Breast epithelium (tissue), 4 donors: Measurements from ENCODE around the gene SHISA6. TPM values are rescaled to one million over a fixed set of nuclear protein-coding genes. Genes with fewer than 3 reads are reported as not detected.
A peak's percentile ranks its signal among the peaks of the same experiment; 100 is the strongest.

Experiments
- DNase-seq, 2 donors: peaks; one replicate each; pipeline ENCODE4 v3.0.0-alpha.2; 2019; ENCODE audit warnings: low spot score in 2 of 2
- H3K27ac ChIP-seq, 2 donors: fragments of 200-600 bp; sonication (generic) in 1 of 2; one replicate each; pipeline ENCODE4 v1.5.1; 2016 to 2019; ENCODE audit warnings: mild to moderate bottlenecking in 1 of 2
- H3K27me3 ChIP-seq, 2 donors: fragments of 200-600 bp; sonication (generic) in 1 of 2; one replicate each; pipeline versions ENCODE4 v1.5.1 to v1.6.0; 2017 to 2019; ENCODE audit warnings: control low read depth in 1 of 2, mild to moderate bottlenecking in 1 of 2
- H3K36me3 ChIP-seq: fragments of 200-600 bp; one replicate; pipeline ENCODE4 v1.5.1; 2019
- H3K4me1 ChIP-seq, 2 donors: fragments of 200-600 bp; sonication (generic); one replicate each; pipeline ENCODE4 v1.5.1; 2016 to 2019; ENCODE audit warnings: control low read depth in 1 of 2
- H3K4me3 ChIP-seq, 3 donors: fragments of 200-600 bp; sonication (generic); 1 replicate in 2 of 3; 2 replicates in 1 of 3; pipeline ENCODE4 v1.5.1; 2016 to 2019; ENCODE audit warnings: mild to moderate bottlenecking in 3 of 3, moderate library complexity in 2 of 3
- H3K9me3 ChIP-seq, 2 donors: fragments of 200-600 bp; sonication (generic) in 1 of 2; one replicate each; pipeline ENCODE4 v1.5.1; 2016 to 2019; ENCODE audit warnings: control low read depth in 1 of 2
- POLR2A ChIP-seq: fragments of 450-650 bp; IDR thresholded peaks from one replicate; pipeline ENCODE4 v1.6.1; 2016; ENCODE audit warnings: antibody characterized with exemption, mild to moderate bottlenecking, moderate library complexity
- POLR2AphosphoS5 ChIP-seq, 3 donors: sonication (generic); formaldehyde crosslinking; IDR thresholded peaks; one replicate each; pipeline ENCODE4 v1.6.1; 2017; ENCODE audit warnings: antibody characterized with exemption in 3 of 3
- intact Hi-C: fragments of 100-400 bp; cut with DNase I; formaldehyde crosslinking; loops from one replicate; pipeline ENCODE4 v1.15.1; 2023; ENCODE audit warnings: low total_unique reads
- total RNA-seq, 3 donors: library from RNA; depleted of rRNA; stranded (reverse); fragments of >200 nt; gene quantifications; one replicate each; pipeline ENCODE4 v1.1.0, GENCODE V29; 2016
- TF ChIP-seq, protein P1 (sequence below), 3 donors: fragments of 450-650 bp; IDR thresholded peaks; one replicate each; pipeline ENCODE4 v1.5.1; 2016 to 2017; ENCODE audit warnings: antibody characterized with exemption in 3 of 3, mild to moderate bottlenecking in 3 of 3, moderate library complexity in 3 of 3

Gene SHISA6
- total RNA-seq, 3 donors from 2014 or later: 0.44 to 5.3 (median 3.3) TPM

DNA sequence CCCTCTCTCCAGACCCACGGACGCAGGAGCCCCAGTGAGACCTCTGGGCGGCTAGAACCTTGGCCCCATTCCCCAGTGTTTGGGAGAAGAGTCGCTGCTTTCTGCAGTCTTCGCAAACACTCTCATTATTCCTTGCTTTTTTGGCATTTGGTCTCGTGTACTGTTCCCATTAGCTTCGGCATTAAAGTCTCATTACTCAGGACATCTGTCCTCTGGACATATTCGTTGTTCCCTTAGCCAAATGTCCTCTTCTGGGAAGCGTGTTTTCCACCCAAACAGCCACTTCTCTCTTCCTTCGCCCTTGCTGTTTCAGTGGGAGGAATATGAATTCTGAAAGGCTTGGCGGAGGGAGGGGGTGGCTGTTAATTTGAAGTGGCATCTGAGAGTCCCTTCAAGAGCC, 11.1 kb downstream of the SHISA6 start:
- H3K4me3 ChIP-seq: no peak overlapping the region
- no peaks in the 10 kb centered on the region for H3K4me1 ChIP-seq
- no peak overlapping the region for H3K27ac ChIP-seq
- no peaks in the 10 kb centered on the region for H3K9me3 ChIP-seq
- H3K27me3 ChIP-seq: peaks cover 0 to 4% of the 10 kb centered on the region in 2 donors
- no peak for DNase-seq
- intact Hi-C loops: no loop called here
- TF ChIP-seq POLR2AphosphoS5 (IDR thresholded peaks at IDR 0.05) (no peak), POLR2A (no peak)
- no peaks in the 10 kb centered on the region for H3K36me3 ChIP-seq

DNA sequence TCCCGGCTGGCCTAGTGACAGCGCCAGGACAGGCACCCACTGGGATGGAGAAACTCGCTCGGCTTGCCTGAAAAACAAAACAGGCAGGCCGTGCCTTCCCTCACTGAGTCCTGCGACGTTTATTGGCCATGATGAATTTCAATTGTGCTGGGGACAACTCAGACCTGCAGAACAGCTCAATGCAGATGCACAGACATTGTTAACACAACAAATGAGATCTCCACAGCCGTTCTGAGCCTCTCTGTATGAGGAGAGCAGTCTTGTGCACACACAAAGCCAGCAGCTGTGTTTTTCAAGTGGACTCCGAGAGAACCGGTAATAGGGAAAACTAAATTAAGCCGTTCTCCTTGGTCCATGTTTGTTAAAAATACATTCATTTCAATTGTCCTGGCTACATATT, 15.9 kb downstream of the SHISA6 start:
- no peaks in the 10 kb centered on the region for H3K27me3 ChIP-seq
- H3K4me1 ChIP-seq: no peaks in the 10 kb centered on the region
- intact Hi-C loops: no loop called here
- peaks cover 0 to 6% of the 10 kb centered on the region in 2 donors for H3K9me3 ChIP-seq
- DNase-seq: no peak
- no peak overlapping the region for H3K4me3 ChIP-seq
- H3K36me3 ChIP-seq: no peaks in the 10 kb centered on the region
- TF ChIP-seq, protein P1, sequence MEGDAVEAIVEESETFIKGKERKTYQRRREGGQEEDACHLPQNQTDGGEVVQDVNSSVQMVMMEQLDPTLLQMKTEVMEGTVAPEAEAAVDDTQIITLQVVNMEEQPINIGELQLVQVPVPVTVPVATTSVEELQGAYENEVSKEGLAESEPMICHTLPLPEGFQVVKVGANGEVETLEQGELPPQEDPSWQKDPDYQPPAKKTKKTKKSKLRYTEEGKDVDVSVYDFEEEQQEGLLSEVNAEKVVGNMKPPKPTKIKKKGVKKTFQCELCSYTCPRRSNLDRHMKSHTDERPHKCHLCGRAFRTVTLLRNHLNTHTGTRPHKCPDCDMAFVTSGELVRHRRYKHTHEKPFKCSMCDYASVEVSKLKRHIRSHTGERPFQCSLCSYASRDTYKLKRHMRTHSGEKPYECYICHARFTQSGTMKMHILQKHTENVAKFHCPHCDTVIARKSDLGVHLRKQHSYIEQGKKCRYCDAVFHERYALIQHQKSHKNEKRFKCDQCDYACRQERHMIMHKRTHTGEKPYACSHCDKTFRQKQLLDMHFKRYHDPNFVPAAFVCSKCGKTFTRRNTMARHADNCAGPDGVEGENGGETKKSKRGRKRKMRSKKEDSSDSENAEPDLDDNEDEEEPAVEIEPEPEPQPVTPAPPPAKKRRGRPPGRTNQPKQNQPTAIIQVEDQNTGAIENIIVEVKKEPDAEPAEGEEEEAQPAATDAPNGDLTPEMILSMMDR (IDR thresholded peaks at IDR 0.05): no peak
- TF ChIP-seq POLR2A: no peak
- no peak for TF ChIP-seq POLR2AphosphoS5 (IDR thresholded peaks at IDR 0.05)
- no peak overlapping the region for H3K27ac ChIP-seq

DNA sequence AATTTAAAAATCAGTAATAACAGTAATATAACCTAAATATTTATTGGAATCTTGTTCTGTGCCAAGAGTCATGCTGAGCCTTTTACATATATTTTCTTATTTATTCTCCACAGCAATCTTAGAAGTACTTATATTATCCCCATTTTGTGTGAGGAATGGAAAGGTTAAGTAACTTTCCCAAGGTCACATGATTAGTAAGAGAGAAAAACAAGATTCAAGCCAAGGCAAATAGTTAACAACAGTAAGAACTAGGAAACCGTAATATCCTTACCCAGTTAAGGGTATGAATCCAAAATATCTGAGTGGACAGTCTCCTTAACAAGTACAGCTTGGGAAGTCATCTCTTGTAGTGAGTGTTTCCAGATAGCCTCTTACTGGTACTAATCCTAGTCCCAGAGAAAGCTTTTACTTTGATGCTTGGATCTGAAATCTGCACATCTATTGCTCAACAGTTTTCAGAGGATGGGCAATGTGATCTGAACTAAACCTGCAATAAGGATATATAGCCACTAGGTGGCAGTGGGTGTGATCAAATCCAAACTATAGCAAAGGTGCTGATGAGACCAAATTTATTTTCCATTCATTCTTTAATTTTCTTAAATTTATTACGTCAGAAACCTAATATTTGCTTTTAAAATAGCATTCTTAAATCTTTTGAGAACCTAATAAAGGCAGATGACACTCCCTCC, 23.3 kb downstream of the SHISA6 start:
- no peak for DNase-seq
- H3K36me3 ChIP-seq: no peaks in the 10 kb centered on the region
- H3K4me3 ChIP-seq: no peak overlapping the region
- intact Hi-C loops: no loop called here
- TF ChIP-seq POLR2AphosphoS5 (IDR thresholded peaks at IDR 0.05): no peak
- no peak for TF ChIP-seq POLR2A
- TF ChIP-seq, protein P1 (IDR thresholded peaks at IDR 0.05): peak in 1 of 3 donors; percentile 14
- H3K4me1 ChIP-seq: no peaks in the 10 kb centered on the region
- no peaks in the 10 kb centered on the region for H3K27me3 ChIP-seq
- peaks cover 12 to 23% of the 10 kb centered on the region in 2 donors for H3K9me3 ChIP-seq
- H3K27ac ChIP-seq: no peak overlapping the region

GRCh38 chr17:11267999-11268575, 27.1 kb downstream of the SHISA6 start:
- Histone ChIP-seq H3K4me3 (no peak overlapping the region), H3K27ac (no peak overlapping the region), H3K27me3 (no peaks in the 10 kb centered on the region), H3K9me3 (peaks cover 13 to 19% of the 10 kb centered on the region in 2 donors), H3K36me3 (no peaks in the 10 kb centered on the region), H3K4me1 (no peaks in the 10 kb centered on the region)
- no peak for DNase-seq
- intact Hi-C loops: no loop called here
- no peak for TF ChIP-seq POLR2A

- intact Hi-C loops: no loop called here
- TF ChIP-seq POLR2A (no peak), POLR2AphosphoS5 (IDR thresholded peaks at IDR 0.05) (no peak)
- TF ChIP-seq, protein P1 (IDR thresholded peaks at IDR 0.05): no peak
- no peaks in the 10 kb centered on the region for H3K27me3 ChIP-seq
- peaks cover 8 to 15% of the 10 kb centered on the region in 2 donors for H3K9me3 ChIP-seq
- H3K4me3 ChIP-seq: no peak overlapping the region
- H3K36me3 ChIP-seq: no peaks in the 10 kb centered on the region
- DNase-seq: no peak
- no peak overlapping the region for H3K27ac ChIP-seq
- H3K4me1 ChIP-seq: no peaks in the 10 kb centered on the region
Measured at GRCh38 chr17:11269210-11269609, 28.2 kb downstream of the SHISA6 start.

GRCh38 chr17:11272191-11272590, 31.2 kb downstream of the SHISA6 start:
- no peak for DNase-seq

More at GRCh38 chr17:11272191-11272590, 31.2 kb downstream of the SHISA6 start:
- Histone ChIP-seq H3K36me3 (no peaks in the 10 kb centered on the region), H3K27me3 (no peaks in the 10 kb centered on the region), H3K4me1 (no peaks in the 10 kb centered on the region), H3K4me3 (no peak overlapping the region), H3K27ac (no peak overlapping the region), H3K9me3 (peaks cover 0 to 8% of the 10 kb centered on the region in 2 donors)
- TF ChIP-seq POLR2A (no peak), POLR2AphosphoS5 (IDR thresholded peaks at IDR 0.05) (no peak)
- TF ChIP-seq, protein P1 (IDR thresholded peaks at IDR 0.05): no peak
- intact Hi-C loops: no loop called here
